NCI-H187 treated with DMSO at 0.1 percent for 48 hours (cell line): ENCODE data around the gene PLEKHA7.
A peak's percentile ranks its signal among the peaks of the same experiment; 100 is the strongest.

ENCODE experiments used
- DNase-seq: peaks from one replicate; lab custom pipeline; 2025; lab: John Stamatoyannopoulos, UW

Gene PLEKHA7

DNA sequence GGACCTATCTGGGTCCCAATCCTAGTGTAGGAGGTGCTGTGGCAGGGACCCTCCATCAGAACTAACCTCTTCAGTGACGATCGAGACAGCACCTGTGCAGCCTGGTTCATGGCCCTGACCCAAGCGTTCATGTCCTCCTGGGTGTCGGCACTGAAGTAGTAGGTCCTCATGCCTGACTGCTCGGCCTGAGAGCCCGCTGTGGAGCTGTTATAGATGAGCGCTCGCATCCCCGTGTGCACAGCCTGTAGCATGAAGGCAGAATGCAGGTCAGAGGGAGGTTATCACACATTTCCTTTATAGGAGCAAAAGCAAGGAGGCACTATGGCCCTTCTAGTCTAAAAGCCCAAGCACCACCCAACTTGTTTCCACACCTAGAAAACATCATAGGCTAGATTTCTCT lies 172.7 kb downstream of the PLEKHA7 start:
- no peak for DNase-seq

DNA sequence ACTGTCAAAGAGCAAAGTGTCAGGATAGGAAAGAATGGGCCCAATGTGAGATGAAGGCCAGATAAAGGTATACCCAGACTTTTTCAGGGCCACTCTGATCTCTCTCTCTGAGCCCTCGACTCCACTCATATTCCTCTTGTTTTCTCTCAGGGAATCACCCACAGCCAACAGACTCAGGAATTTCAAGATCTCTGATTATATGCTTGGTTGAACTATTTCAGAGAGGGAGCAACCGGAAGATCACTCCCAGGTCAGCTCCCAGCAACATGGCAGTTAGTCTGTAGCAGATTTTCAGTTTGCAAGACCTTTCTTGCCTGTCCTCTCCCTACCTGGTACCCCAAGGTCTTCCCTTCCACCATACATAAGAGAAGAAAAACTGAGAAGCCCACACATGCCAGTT lies 173.3 kb downstream of the PLEKHA7 start:
- DNase-seq, result no peak

DNA sequence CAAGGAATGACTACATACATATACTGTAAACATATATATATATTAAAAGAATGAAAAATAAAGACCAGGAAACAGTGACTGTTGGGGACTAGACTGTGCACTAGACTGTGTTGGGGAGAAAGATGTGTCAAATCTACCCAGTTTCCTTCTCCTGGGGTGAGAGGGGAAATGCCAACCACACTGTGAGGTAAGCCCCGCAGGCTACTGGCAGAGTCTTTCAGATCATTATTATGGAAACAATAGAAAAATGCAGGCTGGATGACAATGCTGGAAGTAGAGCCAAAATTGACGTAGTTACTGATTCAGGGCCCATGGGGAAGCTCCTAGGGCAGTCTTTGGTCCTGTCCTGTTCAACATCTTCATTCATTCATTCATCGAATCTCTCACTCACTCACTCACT lies 174.4 kb downstream of the PLEKHA7 start:
- no peak for DNase-seq

DNA sequence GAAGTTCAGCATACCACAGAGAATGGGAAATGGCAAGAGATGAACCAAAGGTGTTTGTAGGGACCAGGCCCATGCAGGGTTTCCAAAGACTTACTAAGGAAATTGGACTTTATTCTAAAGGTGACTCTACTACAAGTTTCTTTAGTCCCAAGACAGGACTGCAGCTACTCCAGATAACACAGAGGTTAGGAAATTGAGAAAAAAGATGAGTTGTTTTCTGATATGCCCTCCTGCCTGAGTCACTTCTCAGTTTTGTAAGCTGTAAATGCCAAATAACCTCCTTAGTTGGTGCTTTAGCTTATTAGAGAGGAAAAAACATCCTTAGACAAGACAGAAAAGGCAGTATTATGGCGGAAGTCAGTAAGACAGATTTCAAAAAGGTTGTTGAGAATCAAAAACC lies 179.8 kb downstream of the PLEKHA7 start:
- DNase-seq, result no peak

DNA sequence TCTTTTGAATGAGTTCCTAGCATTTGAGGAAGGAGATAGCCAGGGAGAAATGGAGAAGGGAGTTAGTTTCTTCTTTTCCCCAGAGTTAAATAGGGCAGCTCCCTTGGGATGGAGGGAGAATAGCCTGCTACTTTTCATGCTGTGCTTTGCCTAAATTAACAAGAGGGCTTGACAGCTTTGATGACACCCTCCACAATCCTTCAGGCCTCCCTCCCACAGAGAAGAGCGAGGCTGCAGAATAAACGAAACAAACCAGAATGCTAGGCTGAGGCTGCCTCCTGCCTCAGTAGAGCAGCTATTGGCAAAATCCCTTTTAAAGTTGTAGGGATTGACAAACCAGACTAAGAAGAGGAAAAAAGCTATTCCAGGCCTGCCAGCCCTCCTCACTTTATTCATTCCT lies 181.2 kb downstream of the PLEKHA7 start:
- no peak for DNase-seq

DNA sequence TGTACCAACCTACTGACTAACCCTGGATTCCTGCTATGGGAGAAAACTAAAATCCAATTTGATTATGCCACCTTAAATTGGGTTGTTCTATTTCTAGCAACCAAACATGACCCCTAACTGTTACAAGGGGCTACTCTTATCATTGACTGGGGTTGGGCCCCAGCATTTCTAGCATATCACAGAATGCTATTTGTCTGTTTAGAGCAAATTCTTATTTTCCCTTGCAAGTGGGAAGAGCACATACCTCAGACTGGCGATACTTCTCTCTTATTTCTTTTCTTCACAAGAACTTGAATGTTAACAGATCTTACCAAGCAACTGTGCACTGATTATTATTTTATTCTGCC lies 182.0 kb downstream of the PLEKHA7 start:
- no peak for DNase-seq

DNA sequence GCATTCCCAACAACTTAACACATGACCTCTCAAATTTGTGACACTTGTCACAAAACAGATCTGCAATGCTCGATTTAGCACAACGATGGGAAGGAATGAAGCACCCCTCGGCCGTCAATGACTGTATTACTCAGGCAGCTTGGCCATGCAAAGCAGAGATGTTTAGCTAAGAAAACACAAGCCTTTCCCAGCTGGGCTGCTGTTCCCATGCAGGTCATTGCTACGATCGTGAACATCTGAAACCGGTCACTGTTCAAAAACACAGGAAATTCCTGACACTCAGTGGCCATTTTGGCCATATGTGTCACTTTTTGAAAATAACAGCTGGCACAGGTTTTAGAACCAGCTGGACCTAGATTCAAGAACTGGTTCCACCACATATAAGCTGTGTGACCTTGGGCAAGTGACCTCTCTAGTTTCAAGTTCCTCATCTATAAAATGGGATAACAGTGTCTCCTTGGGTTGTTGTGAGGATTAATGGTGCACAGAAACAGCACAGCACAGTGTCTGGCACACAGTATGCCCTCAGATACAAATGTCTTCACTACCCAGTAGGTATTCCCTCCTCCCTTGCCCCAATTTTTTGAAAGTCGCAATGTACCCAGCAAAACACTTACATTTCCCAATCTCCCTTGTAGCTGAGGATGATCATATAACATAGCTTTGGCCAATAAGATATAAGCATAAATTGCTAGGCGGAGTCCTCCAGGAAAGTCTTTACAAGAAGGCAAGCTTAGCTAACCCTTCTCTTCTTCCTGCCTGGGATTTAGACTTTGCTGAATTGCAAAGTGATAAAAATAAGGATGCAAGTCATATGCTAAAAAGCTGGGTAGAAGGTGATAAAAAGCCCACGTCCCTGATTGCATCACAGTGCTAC lies 182.7 kb downstream of the PLEKHA7 start:
- DNase-seq, result no peak

DNA sequence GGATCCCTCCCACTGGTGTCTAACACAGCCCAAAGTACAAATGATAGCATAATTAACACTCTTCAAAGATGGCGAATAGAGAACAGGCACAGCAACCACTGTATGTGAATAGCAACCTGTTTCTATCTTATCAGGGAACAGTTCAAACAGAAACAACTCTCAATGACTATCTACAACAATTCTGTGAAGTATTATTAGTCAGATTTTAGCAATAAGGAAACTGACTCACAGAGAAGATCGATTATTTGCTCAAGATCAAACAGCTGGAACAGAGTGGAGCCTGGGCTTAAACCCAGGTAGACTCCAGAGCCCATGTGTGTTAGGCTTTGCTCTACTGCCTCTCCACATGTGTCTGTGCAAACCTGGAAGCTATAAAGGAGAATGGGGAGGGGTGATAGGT lies 187.1 kb downstream of the PLEKHA7 start:
- no peak for DNase-seq

DNA sequence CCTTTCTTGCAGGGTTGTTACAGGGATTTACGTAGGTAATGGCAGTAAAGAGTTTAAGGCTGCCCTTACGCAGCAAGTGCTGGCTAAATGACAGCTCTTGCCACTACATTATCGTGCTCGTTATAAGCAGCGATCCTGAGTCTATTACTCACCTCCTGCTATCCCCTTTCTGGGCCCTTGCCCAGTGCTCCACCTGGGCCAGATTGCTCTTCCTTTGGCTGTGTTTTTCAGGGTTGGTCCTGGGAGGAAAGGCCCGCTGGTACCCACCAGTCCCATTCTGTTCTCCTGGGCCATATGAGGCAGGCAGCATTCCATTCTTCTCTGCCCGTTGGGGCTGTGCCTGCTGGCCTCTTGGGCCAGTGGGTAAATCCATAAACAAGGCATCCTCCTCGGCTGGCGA lies 188.2 kb downstream of the PLEKHA7 start:
- DNase-seq, result no peak

DNA sequence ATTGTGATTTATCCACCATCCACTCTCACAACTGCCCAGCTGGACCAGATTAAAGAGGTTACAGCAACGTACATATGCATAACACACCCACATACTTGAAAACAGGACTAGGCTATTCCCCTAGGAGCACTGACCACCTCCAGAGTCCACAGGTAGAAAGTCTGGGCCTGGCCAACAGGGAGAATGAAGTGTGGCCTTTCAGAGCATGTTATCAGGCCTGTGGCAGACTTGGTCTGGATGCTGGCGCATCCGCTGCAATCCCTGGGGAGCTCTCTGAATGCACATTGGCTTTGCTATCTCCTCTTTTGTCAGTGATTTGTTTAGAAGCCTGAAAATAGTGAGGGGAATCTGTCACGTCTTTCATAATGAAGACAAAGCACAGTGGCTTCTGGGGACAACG lies 189.1 kb downstream of the PLEKHA7 start:
- DNase-seq, result no peak

DNA sequence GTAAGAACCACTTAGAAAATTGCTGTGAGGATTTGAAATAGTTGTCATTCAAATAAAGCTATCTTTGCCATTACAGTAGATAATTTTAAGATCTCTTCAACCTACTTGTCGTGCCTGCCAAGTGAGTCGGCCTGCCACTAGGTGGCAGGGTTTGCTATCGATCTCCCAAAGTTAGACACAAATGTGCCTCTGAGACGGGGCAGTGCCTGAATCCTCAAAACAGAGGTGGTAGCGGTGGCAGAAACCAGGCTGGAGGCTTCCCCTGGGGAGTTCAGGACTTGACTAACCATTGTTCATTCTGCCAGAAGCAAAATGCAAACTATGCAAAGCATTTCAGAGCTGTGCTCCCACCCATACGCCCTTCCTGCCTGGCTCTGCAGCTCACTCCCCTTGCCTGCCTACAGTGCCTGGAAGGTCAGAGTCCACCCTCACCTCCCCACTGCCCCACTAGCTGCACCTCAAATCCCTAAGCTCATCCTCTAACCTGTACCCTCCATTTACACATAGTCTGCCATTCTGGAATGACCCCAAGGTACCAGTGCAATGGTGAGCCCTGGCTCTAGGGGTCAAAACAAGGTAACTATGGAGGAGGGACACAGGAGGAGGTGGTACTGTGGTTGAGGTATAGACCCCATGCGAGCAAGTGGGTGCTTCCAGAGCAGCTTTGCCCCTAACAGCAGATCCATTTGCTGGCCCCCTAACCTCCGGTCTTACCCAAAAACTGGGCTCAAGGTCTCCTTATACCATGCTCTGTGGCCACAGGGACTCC lies 193.7 kb downstream of the PLEKHA7 start:
- DNase-seq, result peak; percentile 39

DNA sequence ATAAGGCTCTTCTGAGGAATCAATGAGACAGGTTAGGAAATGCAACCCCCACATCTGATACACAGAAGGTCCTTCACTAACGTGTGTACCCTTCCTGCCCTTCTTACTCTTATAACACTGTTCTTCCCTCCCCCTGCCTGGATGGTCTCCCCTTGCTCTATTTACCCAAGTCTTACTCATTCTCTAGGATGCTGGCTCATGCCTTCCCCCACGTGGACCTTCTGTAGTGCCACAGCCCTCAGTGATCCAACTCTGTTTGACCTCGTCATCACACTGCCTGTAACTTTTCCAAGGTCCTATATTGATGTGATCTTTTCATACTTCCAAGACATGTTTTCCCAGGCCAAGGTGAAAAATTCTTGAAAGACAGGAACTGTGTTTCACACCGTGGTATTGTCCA lies 195.9 kb downstream of the PLEKHA7 start:
- no peak for DNase-seq

DNA sequence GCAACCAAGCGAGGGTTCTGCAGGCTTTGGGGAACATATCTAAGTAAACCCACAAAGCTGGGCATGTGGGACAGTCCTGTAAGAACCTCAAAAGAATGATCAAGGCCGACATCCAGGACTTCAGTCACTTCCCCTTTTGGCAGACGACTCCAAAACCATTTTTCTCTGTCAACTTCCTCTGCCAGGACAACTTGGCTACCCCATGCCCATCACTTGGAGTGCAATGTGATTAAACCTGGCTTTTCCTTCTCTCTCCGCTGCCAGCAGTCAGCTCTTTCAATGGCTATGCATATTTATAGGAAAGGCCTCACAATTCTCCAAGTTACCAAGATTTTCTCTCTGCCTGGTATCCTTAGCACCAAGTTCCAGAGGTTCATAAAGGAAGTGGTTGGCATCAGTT lies 196.9 kb downstream of the PLEKHA7 start:
- no peak for DNase-seq

DNA sequence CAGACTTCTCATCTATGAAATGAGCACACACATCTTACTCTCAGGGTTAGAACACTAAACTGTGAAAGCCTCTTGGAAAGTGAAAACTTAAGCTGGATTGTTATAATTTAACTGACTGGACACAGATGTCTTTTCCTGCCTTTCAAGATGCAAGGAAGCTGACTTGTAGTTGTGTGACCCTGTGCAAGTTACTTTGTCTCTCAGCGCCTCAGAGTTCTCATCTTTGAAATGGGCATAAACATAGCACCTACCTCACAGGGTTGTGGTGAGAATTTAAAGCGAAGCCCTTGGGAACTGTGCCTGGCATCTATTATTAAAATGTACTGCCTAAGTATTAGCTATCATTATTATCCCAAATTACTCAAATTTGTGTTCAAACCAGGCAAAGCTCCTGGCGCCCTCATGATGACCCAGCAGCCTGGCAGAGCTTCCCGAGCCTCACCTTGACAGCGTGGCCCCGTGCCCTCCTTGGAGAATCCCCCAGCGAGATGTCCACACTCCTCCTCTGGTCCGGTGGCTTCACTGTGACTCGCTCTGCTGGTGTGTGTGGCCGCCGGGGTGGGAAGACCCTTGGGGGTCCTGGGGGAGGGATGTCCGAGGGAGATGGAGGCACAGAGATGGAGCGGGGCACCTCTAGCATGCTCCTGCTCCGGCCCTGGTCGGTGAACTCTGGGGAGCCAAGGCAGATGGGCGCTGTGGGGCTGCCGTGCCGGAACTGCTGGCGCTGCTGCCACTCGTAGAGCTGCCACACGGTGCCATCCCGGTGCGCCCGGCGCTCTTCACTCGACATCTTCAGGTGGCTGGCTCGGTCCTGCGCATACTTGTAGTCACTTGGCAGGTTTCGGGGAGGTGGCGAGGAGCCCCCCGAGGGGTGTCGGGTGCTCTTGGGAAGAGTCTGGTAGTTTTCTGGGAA lies 197.6 kb downstream of the PLEKHA7 start:
- no peak for DNase-seq

DNA sequence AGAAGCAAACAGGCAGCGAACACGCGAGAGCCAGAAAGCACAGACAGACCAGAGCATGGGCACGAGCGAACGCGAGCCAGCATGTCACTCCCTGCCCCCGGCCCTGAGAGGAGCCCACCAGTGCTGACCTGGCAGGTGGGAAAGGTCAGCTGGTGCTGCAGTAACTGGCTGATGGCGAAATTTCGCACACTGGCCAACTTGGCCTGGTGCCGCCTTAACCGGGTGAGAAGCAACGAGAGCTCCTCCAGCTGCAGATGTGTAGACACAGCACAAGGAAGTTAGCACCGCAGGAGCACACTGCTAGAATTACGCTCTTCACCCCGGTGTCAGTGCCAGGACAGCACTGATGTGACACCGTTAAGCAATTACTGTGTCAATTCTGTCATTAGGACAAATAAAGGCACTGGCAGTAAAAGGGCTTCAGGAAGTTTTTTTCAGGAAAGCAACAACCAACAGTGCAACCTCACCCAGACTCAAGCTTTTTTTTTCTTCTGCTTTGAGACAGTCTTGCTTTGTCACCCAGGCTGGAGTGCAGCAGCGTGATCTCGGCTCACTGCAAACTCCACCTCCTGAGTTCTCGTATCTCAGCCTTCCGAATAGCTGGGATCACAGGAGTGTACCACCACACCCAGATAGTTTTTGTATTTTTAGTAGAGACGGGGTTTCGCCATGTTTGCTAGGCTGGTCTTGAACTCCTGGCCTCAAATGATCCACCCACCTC lies 199.0 kb downstream of the PLEKHA7 start:
- no peak for DNase-seq

DNA sequence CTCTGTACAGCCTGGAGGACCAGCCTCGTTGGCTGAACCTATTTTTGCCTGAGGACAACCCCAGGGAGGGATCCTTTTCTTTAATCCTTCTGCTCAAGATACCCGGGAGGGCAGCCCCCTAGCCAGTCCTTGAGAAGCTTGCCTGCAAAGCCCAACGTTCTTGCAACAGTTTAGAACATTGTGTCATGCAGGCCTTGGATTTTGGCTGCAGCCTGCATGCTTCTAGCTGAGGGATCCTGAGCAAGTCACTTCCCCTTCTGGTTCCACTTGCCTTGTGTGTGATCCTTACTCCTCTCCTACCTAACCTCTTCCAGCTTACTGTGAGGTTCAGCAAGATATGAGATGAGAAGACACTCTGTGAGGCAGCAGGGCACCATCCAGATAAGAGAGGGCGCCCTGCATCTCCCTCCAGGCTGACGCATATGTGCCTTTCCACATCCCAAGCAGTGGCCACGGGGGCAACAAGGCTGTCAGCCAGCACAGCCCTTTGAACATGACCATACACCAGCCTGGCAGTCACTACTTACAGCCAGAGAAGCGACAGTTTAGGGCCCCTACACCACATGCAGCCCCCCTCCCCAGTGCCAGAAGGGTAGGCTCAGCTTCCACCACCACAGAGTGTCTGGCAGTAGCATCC lies 199.7 kb downstream of the PLEKHA7 start:
- no peak for DNase-seq

DNA sequence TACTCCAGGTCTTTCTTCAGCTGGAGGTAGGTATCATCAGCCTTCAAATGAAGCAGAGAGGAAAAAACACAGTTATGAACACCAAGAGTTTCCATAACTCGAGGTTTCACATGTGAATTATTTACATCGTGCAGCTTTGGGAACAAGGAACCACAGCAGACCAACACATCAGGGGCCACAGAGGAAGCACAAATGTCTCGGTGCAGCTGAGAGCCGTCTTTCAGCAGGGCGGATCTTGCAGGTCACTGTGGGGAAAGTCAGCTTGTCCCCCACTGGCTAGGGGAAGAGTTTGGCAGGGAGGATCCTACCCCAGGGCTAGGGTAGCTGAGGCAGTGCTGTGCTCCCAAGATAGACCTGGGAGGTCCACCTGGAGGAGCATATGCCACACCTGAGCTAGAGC lies 201.1 kb downstream of the PLEKHA7 start:
- no peak for DNase-seq

DNA sequence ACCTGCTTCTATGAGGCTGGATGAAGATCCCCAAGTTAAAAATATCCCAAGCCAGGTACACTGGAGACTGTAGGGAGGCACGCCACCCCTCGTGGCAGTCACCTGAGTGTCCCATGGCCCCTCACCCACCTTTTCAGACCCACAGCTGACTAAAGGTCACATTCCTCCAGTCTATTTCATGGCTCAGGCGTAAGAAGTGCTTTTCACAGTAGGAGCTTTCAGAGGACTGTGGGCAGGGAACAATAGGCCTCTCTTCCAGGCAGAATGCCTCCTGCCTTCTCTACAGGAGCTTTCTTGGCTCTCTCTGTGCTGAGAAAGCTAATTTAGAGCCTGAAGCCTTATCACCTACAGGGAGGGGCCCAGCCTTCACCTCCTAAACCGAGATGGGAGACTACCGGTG lies 201.9 kb downstream of the PLEKHA7 start:
- DNase-seq, result no peak

DNA sequence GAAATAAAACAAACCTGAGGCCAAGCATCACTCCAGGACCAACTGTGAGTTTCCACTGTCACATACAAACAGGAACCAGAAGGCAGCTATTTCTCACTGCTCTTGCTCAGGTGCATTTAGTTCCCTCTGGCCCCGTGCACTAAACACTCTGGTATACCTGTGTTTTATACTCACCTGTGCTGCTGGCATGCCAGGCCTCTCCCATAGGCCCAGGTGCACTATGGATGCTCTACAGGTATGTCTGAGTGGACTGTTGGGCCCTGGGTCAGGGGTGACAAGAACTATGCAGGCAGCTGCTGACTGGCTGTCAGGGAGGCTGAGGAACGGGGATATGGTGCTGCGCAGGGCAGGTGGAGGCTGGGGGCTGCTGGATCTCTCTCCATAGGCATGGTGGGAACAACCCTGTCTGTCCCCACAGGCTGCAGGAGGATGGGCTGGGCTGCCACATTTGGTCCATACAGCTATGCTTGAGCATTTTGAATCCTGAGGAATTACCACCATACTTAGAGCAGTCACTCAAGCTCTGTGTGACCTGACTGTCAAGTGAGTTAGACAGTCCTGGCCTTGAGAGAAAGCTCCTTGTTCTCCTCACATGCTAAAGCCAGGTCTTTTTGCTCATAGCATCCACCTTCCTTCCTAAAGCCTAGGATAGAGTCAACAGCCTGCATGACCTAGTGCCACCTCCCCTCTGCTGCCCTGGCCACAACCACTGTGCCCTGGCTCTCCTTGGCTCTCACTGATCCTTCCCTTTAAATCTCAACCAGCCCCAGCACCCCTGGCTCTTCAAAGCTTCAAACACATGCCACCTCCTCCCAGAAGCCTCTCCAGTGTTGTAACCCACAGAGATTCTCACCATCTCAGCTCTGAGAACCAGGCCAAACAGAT lies 202.8 kb downstream of the PLEKHA7 start:
- no peak for DNase-seq
